ENCODE results near the gene PIGO.

- TF ChIP-seq CTCF (IDR thresholded peaks at IDR 0.05; ENCODE audit: low read depth, low read length) (no peak), EZH2phosphoT487 (IDR thresholded peaks at IDR 0.05; ENCODE audit: low read depth) (no peak)
These were observed 4.9 kb downstream of the PIGO start for GRCh38 chr9:35091536-35091935.
